Prostate gland (tissue), 2 donors: ENCODE measurements around the gene TCF12.

Experiments used
- CTCF ChIP-seq, 4 experiments: fragments of 200-600 bp in 2 of 4; fragments of 450-650 bp in 2 of 4; sonication (generic) in 2 of 4; IDR thresholded peaks; 1 replicate in 3 of 4; 2 replicates in 1 of 4; pipeline ENCODE4 v1.5.1; 2016 to 2019; ENCODE audit warnings: antibody characterized with exemption in 4 of 4, mild to moderate bottlenecking in 2 of 4, moderate library complexity in 2 of 4
- POLR2A ChIP-seq: fragments of 450-650 bp; IDR thresholded peaks from one replicate; pipeline ENCODE4 v1.6.1; 2016; ENCODE audit warnings: antibody characterized with exemption, mild to moderate bottlenecking
- POLR2AphosphoS5 ChIP-seq: sonication (generic); formaldehyde crosslinking; IDR thresholded peaks from one replicate; pipeline ENCODE4 v1.6.1; 2017; ENCODE audit warnings: antibody characterized with exemption

GRCh38 chr15:57278439-57278838 lies 360.0 kb downstream of the TCF12 start:
- no peak for TF ChIP-seq CTCF (IDR thresholded peaks at IDR 0.05)
- no peak for TF ChIP-seq POLR2AphosphoS5
- TF ChIP-seq POLR2A = no peak
